ENCODE measurements around the gene PROS1.

- TF ChIP-seq EP300 (IDR thresholded peaks at IDR 0.05) (no peak), POLR2A (IDR thresholded peaks at IDR 0.05) (no peak)
Observed at GRCh38 chr3:93855401-93855800, 118.3 kb downstream of the PROS1 start.
